Esophagus squamous epithelium (tissue), 5 donors: Measurements from ENCODE around the gene LRRC4C. TPM values are rescaled to one million over a fixed set of nuclear protein-coding genes. Genes with fewer than 3 reads are reported as not detected.
"Not testable (repeated sequence)": the region's sequence is repeated elsewhere in the genome, so short reads cannot be mapped to it uniquely, and the experiment has no call there.

Experiments
- DNase-seq: peaks from one replicate; lab custom pipeline; 2025; lab: John Stamatoyannopoulos, UW
- H3K27ac ChIP-seq, 4 donors: fragments of 200-600 bp; sonication (generic); one replicate each; pipeline ENCODE4 v1.5.1; 2016 to 2019; ENCODE audit warnings: mild to moderate bottlenecking in 1 of 4
- H3K27me3 ChIP-seq, 4 donors: fragments of 200-600 bp; sonication (generic); 1 replicate in 3 of 4; 2 replicates in 1 of 4; pipeline versions ENCODE4 v1.5.1 to v1.6.0; 2017 to 2021; ENCODE audit warnings: antibody characterized with exemption in 1 of 4
- H3K36me3 ChIP-seq, 3 donors: fragments of 200-600 bp; sonication (generic); one replicate each; pipeline ENCODE4 v1.5.1; 2016 to 2019
- H3K4me1 ChIP-seq, 3 donors: fragments of 200-600 bp; sonication (generic); one replicate each; pipeline ENCODE4 v1.5.1; 2017 to 2019
- H3K4me3 ChIP-seq, 4 donors: fragments of 200-600 bp; sonication (generic); 1 replicate in 3 of 4; 2 replicates in 1 of 4; pipeline ENCODE4 v1.5.1; 2016 to 2019; ENCODE audit warnings: mild to moderate bottlenecking in 2 of 4, moderate library complexity in 1 of 4
- H3K9me3 ChIP-seq, 3 donors: fragments of 200-600 bp; sonication (generic); one replicate each; pipeline ENCODE4 v1.5.1; 2016 to 2019
- POLR2A ChIP-seq, 4 donors: fragments of 450-650 bp; IDR thresholded peaks; one replicate each; pipeline ENCODE4 v1.6.1; 2017; ENCODE audit warnings: antibody characterized with exemption in 4 of 4, mild to moderate bottlenecking in 4 of 4, moderate library complexity in 3 of 4
- WGBS, 2 donors: methylation state at CpG; one replicate each; pipeline ENCODE4 v1.1.5; 2018; 5-methylcytosine and 5-hydroxymethylcytosine counted together
- intact Hi-C: fragments of 100-400 bp; cut with DNase I; formaldehyde crosslinking; loops from one replicate; pipeline ENCODE4 v1.15.0; 2022
- total RNA-seq, 4 donors: library from RNA; depleted of rRNA; stranded (reverse); fragments of >200 nt; gene quantifications; one replicate each; pipeline ENCODE4 v1.1.0, GENCODE V29; 2016
- TF ChIP-seq, protein P1 (sequence below), 6 experiments: fragments of 450-650 bp in 4 of 6; fragments of 200-600 bp in 2 of 6; sonication (generic) in 2 of 6; IDR thresholded peaks; one replicate each; pipeline ENCODE4 v1.5.1; 2016 to 2019; ENCODE audit warnings: antibody characterized with exemption in 6 of 6, mild to moderate bottlenecking in 4 of 6, moderate library complexity in 4 of 6
- donor health status: DM: yes; HTN: yes; CAD: no.

Gene LRRC4C
- total RNA-seq, 4 donors from 2014 or later: 0.09 to 0.38 (median 0.30) TPM; not detected in 1

DNA sequence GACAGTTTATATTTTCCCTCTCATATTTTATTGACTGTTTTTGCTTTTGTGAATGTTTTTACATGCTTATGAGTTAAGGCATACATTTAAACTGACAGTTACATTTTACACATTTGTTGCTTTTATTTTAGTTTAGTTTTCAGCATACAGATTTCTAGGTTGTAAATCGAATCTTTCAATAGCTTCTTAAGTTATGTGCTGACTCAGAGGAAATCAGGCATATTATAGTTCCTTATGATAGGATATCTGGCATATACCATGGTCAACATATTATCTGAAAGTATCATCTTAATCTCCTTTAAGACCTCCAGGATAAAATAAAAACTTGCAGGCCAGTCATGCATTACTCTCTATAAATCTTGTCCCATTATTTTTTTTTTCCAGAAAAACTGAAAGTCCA, 916.6 kb downstream of the LRRC4C start:
- no peak for DNase-seq
- WGBS, 2 donors: 31 to 41% methylated on average over 1 of the region's 1 CpG
- no peak overlapping the region for H3K27ac ChIP-seq

DNA sequence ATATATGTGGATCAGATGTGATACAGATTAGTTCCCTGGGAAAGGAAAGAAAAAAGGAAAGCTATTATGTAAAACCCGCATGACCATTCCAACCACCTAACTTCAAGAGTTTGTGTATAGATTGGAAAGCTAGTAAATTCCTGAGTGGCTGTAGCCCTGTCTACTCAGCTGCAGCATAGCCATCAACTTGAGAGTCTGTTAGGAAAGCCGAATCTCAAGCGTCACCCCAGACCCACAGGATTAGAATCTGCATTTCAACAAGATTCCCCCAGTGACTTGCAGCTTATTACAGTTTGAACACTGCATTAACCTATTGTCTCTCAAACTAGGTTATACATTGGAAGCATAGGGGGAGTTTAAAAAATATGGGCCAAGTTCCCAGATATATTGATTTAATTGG, 921.7 kb downstream of the LRRC4C start:
- Histone ChIP-seq H3K4me3 (no peak overlapping the region), H3K4me1 (no peaks in the 10 kb centered on the region), H3K27ac (no peak overlapping the region), H3K27me3 (no peaks in the 10 kb centered on the region), H3K36me3 (no peaks in the 10 kb centered on the region), H3K9me3 (no peaks in the 10 kb centered on the region)
- DNase-seq: no peak
- TF ChIP-seq, protein P1, sequence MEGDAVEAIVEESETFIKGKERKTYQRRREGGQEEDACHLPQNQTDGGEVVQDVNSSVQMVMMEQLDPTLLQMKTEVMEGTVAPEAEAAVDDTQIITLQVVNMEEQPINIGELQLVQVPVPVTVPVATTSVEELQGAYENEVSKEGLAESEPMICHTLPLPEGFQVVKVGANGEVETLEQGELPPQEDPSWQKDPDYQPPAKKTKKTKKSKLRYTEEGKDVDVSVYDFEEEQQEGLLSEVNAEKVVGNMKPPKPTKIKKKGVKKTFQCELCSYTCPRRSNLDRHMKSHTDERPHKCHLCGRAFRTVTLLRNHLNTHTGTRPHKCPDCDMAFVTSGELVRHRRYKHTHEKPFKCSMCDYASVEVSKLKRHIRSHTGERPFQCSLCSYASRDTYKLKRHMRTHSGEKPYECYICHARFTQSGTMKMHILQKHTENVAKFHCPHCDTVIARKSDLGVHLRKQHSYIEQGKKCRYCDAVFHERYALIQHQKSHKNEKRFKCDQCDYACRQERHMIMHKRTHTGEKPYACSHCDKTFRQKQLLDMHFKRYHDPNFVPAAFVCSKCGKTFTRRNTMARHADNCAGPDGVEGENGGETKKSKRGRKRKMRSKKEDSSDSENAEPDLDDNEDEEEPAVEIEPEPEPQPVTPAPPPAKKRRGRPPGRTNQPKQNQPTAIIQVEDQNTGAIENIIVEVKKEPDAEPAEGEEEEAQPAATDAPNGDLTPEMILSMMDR (IDR thresholded peaks at IDR 0.05): no peak
- no peak for TF ChIP-seq POLR2A (IDR thresholded peaks at IDR 0.05)
- intact Hi-C loops: no loop called here
- 72 to 76% methylated on average over 3 of the region's 3 CpGs for WGBS, 2 donors

More for the DNA sequence above, 916.6 kb downstream of the LRRC4C start:
- Histone ChIP-seq H3K4me3 (no peak overlapping the region), H3K36me3 (no peaks in the 10 kb centered on the region), H3K9me3 (no peaks in the 10 kb centered on the region), H3K27me3 (no peaks in the 10 kb centered on the region), H3K4me1 (no peaks in the 10 kb centered on the region)
- intact Hi-C loops: no loop called here
- TF ChIP-seq, protein P1 (IDR thresholded peaks at IDR 0.05): no peak
- no peak for TF ChIP-seq POLR2A (IDR thresholded peaks at IDR 0.05)

DNA sequence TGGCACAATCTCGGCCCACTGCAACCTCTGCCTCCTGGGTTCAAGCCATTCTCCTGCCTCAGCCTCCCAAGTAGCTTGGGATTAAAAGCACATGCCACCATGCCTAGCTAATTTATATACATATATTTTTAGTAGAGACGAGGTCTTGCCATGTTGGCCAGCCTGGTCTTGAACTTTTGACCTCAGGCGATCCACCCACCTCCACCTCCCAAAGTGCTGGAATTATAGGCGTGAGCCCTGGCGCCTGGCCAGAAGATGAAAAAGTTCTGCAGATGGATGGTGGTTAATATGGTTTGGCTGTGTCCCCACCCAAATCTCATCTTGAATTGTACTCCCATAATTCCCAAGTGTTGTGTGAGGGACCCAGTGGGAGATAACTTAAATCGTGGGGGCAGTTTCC, 937.4 kb downstream of the LRRC4C start:
- H3K4me1 ChIP-seq, H3K4me3 ChIP-seq, H3K27ac ChIP-seq, DNase-seq, H3K9me3 ChIP-seq, H3K27me3 ChIP-seq, H3K36me3 ChIP-seq, intact Hi-C loops: not testable (repeated sequence)
- WGBS, 2 donors: 68 to 85% methylated on average over 6 of the region's 6 CpGs

DNA sequence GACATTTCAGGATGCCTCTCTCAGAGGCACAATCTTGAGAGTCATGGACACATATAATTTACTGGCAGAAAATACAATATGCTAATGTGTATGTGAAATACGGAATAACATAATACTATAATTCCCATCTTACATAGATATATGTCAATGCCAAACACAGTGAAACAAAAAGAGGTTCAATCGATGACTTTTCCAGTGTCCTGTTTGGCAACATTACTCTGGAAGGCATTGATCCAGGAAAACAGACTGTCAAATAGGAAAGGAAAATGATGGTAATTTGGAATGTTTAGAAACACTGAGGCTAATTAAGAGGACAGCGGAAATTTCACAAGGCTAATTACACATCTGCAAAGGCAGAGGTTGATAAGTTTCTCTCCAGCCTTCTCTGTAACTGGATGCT, 942.3 kb downstream of the LRRC4C start:
- intact Hi-C loops: no loop called here
- no peak for DNase-seq
- Histone ChIP-seq H3K36me3 (no peaks in the 10 kb centered on the region), H3K27ac (no peak overlapping the region), H3K9me3 (no peaks in the 10 kb centered on the region), H3K27me3 (no peaks in the 10 kb centered on the region), H3K4me3 (no peak overlapping the region), H3K4me1 (no peaks in the 10 kb centered on the region)
- TF ChIP-seq, protein P1 (IDR thresholded peaks at IDR 0.05): no peak
- TF ChIP-seq POLR2A (IDR thresholded peaks at IDR 0.05): no peak
- 86 to 89% methylated on average over 3 of the region's 3 CpGs for WGBS, 2 donors

DNA sequence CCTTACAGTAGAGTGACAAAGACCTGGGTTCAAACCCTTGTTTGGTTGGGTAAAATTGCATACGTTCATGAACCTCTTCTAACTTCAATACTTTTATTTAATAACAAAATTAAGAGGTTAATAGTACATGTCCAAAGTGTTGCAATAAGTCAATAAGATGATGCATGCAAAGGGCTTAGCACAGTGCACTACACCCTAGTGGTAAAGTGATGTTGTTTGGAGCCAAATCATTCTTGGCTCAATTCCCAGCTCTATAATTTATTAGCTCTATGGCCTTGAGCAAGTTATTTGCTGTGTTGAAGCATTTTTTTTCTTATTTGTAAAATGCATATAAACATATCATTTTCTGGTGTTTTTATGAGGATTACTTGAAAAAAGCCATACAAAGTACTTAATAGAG, 945.3 kb downstream of the LRRC4C start:
- H3K4me3 ChIP-seq: no peak overlapping the region
- peaks cover 0 to 4% (median 0%) of the 10 kb centered on the region in 3 donors for H3K9me3 ChIP-seq
- no peaks in the 10 kb centered on the region for H3K4me1 ChIP-seq
- no peaks in the 10 kb centered on the region for H3K36me3 ChIP-seq
- H3K27me3 ChIP-seq: no peaks in the 10 kb centered on the region
- no peak for TF ChIP-seq POLR2A (IDR thresholded peaks at IDR 0.05)
- TF ChIP-seq, protein P1 (IDR thresholded peaks at IDR 0.05): no peak
- 39 to 43% methylated on average over 1 of the region's 1 CpG for WGBS, 2 donors
- no peak for DNase-seq
- no peak overlapping the region for H3K27ac ChIP-seq
- intact Hi-C loops: no loop called here

DNA sequence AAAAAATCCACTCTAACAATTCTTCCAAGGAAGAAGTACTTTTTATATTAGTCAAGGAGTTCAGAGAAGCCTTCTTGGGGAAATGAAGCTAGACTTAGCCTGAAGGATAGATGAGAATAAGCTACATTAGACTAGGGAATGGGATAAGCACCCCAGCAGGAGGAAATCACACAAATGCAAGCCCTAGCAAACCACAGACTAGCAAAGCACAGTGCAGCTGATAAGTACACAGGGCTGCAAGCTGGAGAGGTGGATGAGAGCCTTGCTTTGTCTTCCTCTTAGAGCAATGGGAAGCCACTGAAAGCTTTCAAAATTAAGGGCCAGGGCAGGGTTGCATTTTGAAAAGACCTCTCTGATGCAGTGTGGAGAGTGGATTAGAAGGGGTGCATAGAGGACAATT, 946.2 kb downstream of the LRRC4C start:
- no peaks in the 10 kb centered on the region for H3K36me3 ChIP-seq
- intact Hi-C loops: no loop called here
- no peak for DNase-seq
- H3K4me3 ChIP-seq: no peak overlapping the region
- no peaks in the 10 kb centered on the region for H3K4me1 ChIP-seq
- H3K9me3 ChIP-seq: peaks cover 0 to 4% (median 0%) of the 10 kb centered on the region in 3 donors
- no peak overlapping the region for H3K27ac ChIP-seq
- no peaks in the 10 kb centered on the region for H3K27me3 ChIP-seq
- no peak for TF ChIP-seq POLR2A (IDR thresholded peaks at IDR 0.05)
- TF ChIP-seq, protein P1 (IDR thresholded peaks at IDR 0.05): no peak
